GM10847 (cell line): Measurements from ENCODE around the gene CADM1.

ENCODE experiments used
- POLR2A ChIP-seq: IDR thresholded peaks from 2 replicates; pipeline ENCODE4 v1.6.1; 2011; ENCODE audit not compliant: insufficient read length; ENCODE audit errors: extremely low read depth

CADM1 gene

GRCh38 chr11:115347106-115347505, 157.1 kb downstream of the CADM1 start:
- TF ChIP-seq POLR2A: no peak

DNA sequence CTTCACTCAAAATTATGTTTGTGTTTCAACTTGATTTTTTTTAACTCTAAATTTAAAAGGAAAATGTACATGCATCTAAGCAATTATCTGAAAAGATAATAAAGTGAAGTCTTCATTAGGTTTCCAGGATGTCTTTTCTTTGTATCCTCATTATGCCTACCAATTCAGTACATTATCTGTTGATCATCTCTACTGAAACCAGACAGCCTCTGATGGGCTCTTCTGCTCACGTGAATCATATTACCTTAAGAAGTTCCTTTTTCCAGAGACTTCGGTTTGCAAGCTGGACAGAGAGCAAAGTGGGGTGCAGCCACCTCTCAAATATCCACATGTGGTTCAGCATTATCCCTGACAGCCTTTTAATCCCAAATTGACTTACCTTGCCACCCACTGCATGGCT, 158.4 kb downstream of the CADM1 start:
- no peak for TF ChIP-seq POLR2A

DNA sequence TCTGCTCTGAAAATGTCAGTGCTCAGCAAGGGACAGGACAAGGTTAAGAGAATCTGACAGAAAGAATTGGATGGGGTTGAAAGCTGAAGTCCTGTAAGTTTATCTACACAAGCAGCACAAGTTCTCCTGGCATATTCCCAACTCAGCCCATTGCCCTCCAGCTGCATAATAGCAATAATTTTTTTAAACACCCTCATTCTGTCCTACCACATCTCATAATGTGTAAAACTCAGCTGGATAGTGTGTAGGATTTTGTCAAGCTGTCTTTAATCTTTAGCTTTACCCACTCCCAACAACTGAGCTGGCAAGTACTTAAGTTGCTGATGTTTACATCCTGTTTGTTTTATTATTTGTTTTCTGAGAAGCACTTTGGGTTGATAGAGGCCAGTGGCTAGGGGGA, 158.9 kb downstream of the CADM1 start:
- no peak for TF ChIP-seq POLR2A

GRCh38 chr11:115344846-115345245, 159.4 kb downstream of the CADM1 start:
- no peak for TF ChIP-seq POLR2A

DNA sequence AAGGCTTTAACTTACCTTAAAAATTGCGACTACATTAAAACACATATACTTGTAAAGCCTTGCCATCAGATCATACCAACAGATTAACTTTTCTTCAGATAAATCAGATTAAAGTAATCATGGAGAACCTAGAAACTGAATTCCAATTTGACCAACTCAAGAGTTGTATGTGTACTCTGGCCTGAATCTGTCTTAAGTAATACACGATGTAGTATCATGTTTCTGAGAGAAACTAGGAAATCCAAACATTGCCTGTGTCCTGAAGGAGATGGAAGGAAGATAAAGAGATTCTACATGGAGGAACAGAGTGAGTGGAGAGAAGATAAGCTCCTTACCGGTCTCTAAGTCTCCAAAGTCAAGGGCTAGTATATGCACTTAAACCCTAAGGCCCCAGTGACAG, 162.1 kb downstream of the CADM1 start:
- no peak for TF ChIP-seq POLR2A

DNA sequence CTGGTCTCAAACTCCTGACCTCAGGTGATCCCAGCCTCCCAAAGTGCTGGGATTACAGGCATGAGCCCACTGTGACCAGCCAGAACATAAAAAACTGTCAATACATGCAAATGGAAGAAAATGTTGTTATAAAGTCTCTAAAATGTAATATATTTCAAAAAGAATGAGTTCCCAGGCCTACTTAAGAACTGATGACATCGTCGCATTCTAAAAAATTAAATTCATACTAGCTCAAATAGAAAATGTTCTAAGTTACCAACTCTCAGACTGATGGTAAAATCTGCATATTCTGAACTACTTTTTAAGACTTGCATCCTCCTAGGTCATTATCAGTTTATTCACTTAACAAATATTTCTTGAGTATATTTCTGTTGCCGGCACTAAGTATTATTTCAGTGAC, 163.3 kb downstream of the CADM1 start:
- no peak for TF ChIP-seq POLR2A

DNA sequence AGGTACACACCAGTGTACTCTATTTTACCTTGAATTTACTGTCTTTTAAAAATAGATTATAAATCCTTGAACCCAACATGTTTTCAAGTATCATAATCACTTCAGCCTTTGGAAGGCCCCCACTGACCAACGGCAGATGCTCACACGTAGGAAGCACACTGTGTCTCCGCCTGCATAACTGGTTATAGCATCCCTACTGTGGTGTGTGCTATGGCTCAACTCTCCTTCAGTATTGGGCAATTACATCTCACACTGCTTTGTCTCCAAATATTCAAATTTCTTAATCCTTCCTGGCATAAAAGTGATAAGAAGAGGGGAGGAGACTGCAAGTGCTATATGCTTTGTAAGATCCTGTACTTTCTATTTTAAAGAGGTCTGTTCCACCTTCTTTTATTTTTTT, 165.7 kb downstream of the CADM1 start:
- TF ChIP-seq POLR2A: no peak

DNA sequence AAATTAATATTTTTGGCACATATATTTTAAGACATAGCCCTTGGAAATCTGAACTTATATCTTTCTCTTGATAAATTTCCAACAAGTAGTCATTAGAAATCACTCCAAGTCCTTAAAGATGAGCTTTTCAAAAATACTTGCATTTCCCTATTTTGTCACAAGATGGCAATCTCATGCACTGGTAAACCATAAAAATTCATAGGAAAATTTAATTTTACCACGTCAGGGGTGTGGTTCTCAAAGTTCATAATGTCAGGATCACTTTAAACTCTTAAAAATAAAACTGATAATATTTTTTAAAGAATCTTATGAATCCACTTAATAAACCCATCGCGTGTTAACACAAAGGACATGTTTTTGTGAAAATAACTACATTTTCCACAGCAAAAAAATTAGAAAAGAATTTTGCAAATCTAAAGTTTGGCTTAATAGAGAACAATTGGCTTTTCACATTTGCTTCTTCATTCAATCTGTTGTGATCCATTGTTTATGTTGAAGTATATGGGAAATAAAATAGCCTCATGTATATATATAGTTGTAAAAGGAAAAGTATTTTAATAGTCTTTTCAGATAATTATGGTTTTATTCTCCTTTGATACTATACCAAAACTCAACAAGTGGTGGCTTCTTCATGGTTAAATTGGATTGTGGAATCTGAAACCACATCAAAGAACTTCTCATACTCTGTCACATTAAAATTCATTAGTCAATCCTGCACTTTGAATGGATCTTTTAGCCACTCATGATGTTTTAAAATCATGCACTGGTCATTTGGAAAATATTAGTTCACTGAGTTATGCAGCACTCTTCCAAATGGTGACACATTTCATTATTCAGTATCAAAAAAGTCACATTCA, 169.1 kb downstream of the CADM1 start:
- TF ChIP-seq POLR2A: no peak

GRCh38 chr11:115333949-115334348, 170.3 kb downstream of the CADM1 start:
- TF ChIP-seq POLR2A: no peak

GRCh38 chr11:115333121-115333520, 171.1 kb downstream of the CADM1 start:
- TF ChIP-seq POLR2A: no peak

DNA sequence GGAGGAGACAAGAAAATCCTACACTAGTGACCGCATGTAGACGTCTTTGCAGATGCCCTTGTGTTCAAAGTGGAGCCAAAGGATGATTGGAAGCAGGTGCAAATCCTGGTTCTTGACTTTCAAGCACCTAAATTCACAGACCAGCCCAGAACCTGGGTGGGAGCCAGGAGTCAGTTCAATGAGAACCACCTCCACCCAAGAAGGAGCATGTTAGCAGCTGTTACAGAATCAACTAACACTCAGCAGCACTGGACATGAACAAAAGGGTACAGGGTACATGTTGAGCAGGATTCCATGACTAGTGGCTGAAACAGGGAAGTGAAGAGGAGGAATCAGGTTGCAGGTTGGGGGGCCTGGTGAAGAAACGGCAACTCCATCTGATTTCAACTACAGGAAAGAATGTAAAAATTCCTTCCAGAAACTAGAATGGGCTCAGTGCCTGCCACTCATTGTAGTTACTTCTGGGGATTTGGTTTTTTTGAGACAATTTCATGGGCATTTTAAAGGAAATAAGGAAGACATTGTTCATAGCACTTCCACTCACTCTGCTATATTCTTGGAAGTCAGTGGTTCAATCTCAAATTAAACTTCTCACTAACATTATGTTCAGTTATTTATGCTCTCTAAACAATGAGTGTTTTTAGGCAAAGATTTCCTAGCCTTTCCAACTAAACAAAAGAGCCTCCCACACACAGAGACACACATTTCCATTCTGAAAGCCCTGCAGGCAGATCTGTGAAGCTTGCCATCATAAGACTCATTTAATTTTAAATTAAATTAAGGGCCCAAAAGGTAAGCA, 173.3 kb downstream of the CADM1 start:
- no peak for TF ChIP-seq POLR2A

GRCh38 chr11:115326526-115326925, 177.7 kb downstream of the CADM1 start:
- no peak for TF ChIP-seq POLR2A

DNA sequence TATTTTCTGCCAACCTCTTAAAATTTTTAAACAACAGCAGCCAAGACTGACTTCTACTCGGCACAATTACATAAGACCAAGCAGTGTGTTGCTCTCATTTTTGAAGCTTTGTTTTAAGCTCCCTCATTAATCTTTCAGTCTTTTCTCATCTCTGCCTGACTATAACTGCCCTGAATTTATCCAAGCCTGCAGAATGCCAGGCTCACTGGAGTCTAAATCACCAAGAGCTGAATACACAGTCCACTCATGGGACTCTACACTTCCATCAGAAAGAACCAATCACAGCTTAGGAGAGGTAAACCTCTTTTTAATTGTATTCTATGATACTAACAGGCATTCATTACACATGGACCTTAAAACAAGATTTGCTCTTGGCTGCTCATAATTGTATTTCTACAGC, 178.7 kb downstream of the CADM1 start:
- no peak for TF ChIP-seq POLR2A

GRCh38 chr11:115324581-115325432, 179.4 kb downstream of the CADM1 start:
- no peak for TF ChIP-seq POLR2A

DNA sequence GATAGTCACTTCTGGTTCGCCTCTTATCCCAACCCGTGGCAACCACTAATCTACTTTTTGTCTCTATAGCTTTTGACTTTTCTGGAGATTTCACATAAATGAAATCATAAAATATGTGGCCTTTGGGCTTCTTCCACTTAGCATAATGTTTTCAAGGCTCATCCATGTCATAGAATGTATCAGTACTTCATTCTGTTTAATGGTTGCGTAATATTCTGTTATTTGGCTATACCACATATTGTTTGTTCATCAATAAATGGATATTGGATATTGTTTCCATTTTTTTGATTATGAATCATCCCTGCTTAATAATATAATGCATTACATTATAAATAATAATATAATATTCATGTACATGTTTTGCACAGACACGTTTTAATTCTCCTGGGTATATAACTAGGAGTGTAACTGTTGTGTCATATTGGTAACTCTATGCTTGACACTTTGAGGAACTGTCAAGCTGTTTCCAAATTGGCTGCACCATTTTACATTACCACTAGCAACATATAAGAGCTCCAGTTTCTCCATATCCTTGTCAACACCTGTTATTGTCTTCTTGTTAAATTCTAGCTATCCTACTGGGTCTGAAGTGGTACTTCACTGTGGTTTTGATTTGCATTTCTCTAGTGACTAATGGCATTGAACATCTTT, 181.5 kb downstream of the CADM1 start:
- no peak for TF ChIP-seq POLR2A
